GM19043 (cell line): ENCODE results near the gene DUOXA1.
"Not testable (repeated sequence)": the region's sequence is repeated elsewhere in the genome, so short reads cannot be mapped to it uniquely, and the experiment has no call there.

ENCODE experiments used
- ATAC-seq: cut with Tn5 transposase; IDR thresholded peaks from one replicate; pipeline ENCODE4 v1.9.1; 2021; ENCODE audit warnings: low read depth; ENCODE audit not compliant: unreplicated experiment

Gene DUOXA1

GRCh38 chr15:45151998-45152828 is 22.5 kb upstream of the DUOXA1 start:
- ATAC-seq, result no peak

- ATAC-seq, result no peak
Measured at GRCh38 chr15:45150997-45151396, 21.3 kb upstream of the DUOXA1 start.

- ATAC-seq, result no peak
Measured at GRCh38 chr15:45150481-45150880, 20.8 kb upstream of the DUOXA1 start.

GRCh38 chr15:45149060-45149459 is 19.4 kb upstream of the DUOXA1 start:
- ATAC-seq, result no peak

GRCh38 chr15:45148076-45149059 is 18.7 kb upstream of the DUOXA1 start:
- ATAC-seq, result no peak

GRCh38 chr15:45147606-45148005 is 17.9 kb upstream of the DUOXA1 start:
- ATAC-seq, result no peak

- ATAC-seq, result no peak
Measured at GRCh38 chr15:45146405-45146804, 16.7 kb upstream of the DUOXA1 start.

- ATAC-seq, result no peak
Measured at GRCh38 chr15:45144775-45145174, 15.1 kb upstream of the DUOXA1 start.

- no peak for ATAC-seq
Measured at GRCh38 chr15:45143946-45144345, 14.3 kb upstream of the DUOXA1 start.

- no peak for ATAC-seq
Measured at GRCh38 chr15:45143056-45143455, 13.4 kb upstream of the DUOXA1 start.

- ATAC-seq, result no peak
Measured at GRCh38 chr15:45141386-45141785, 11.7 kb upstream of the DUOXA1 start.

- no peak for ATAC-seq
Measured at GRCh38 chr15:45140557-45141250, 11.0 kb upstream of the DUOXA1 start.

- no peak for ATAC-seq
Measured at GRCh38 chr15:45139770-45140169, 10.1 kb upstream of the DUOXA1 start.

GRCh38 chr15:45138814-45139765 is 9.4 kb upstream of the DUOXA1 start:
- ATAC-seq, result no peak

GRCh38 chr15:45137703-45138102 is 8.0 kb upstream of the DUOXA1 start:
- no peak for ATAC-seq

GRCh38 chr15:45136378-45136764 is 6.7 kb upstream of the DUOXA1 start:
- no peak for ATAC-seq

- not testable (repeated sequence) for ATAC-seq
Measured at GRCh38 chr15:45135705-45136377, 6.2 kb upstream of the DUOXA1 start.

GRCh38 chr15:45134682-45135604 is 5.3 kb upstream of the DUOXA1 start:
- no peak for ATAC-seq
